SK-N-SH treated with all-trans-retinoic acid at 6 μM for 48 hours (cell line): ENCODE results near the gene PCBP1.

ENCODE experiments used
- ARNTL ChIP-seq: fragments of 450-650 bp; formaldehyde crosslinking; IDR thresholded peaks from 2 replicates; pipeline ENCODE4 v1.5.0; 2020; ENCODE audit warnings: low read depth, mild to moderate bottlenecking, moderate library complexity, borderline replicate concordance
- BACH2 ChIP-seq: fragments of 250-450 bp; sonication (Bioruptor Pico); IDR thresholded peaks from 2 replicates; pipeline ENCODE4 v1.9.0; 2021; ENCODE audit warnings: mild to moderate bottlenecking, borderline replicate concordance
- CREB5 ChIP-seq: fragments of 250-450 bp; sonication (Bioruptor Pico); IDR thresholded peaks from 2 replicates; pipeline ENCODE4 v1.5.1; 2020; ENCODE audit warnings: low read depth, mild to moderate bottlenecking, moderate library complexity
- CSDC2 ChIP-seq: fragments of 250-450 bp; sonication (Bioruptor Pico); IDR thresholded peaks from 2 replicates; pipeline ENCODE4 v1.5.0; 2020; ENCODE audit warnings: mild to moderate bottlenecking, moderate library complexity
- GLIS3 ChIP-seq: fragments of 250-450 bp; sonication (Bioruptor Pico); IDR thresholded peaks from 2 replicates; pipeline ENCODE4 v1.5.0; 2020; ENCODE audit warnings: mild to moderate bottlenecking, moderate library complexity
- PATZ1 ChIP-seq: fragments of 250-450 bp; sonication (Bioruptor Pico); IDR thresholded peaks from 2 replicates; pipeline ENCODE4 v1.8.0; 2020; ENCODE audit warnings: mild to moderate bottlenecking, moderate library complexity, borderline replicate concordance
- POU6F1 ChIP-seq: fragments of 250-450 bp; sonication (Bioruptor Pico); IDR thresholded peaks from 2 replicates; pipeline ENCODE4 v1.8.0; 2021; ENCODE audit warnings: low read depth, mild to moderate bottlenecking, moderate library complexity, borderline replicate concordance
- RARB ChIP-seq: fragments of 250-450 bp; sonication (Bioruptor Pico); IDR thresholded peaks from 2 replicates; pipeline ENCODE4 v1.8.0; 2021; ENCODE audit warnings: mild to moderate bottlenecking, moderate library complexity
- TCF4 ChIP-seq: fragments of 250-450 bp; sonication (Bioruptor Pico); IDR thresholded peaks from 2 replicates; pipeline ENCODE4 v1.8.0; 2021; ENCODE audit warnings: mild to moderate bottlenecking, moderate library complexity, borderline replicate concordance
- ZFP3 ChIP-seq: fragments of 250-450 bp; sonication (Bioruptor Pico); IDR thresholded peaks from 2 replicates; pipeline ENCODE4 v1.5.0; 2020; ENCODE audit warnings: mild to moderate bottlenecking, moderate library complexity
- ZFP30 ChIP-seq: fragments of 450-650 bp; formaldehyde crosslinking; IDR thresholded peaks from 2 replicates; pipeline ENCODE4 v1.5.0; 2022; ENCODE audit warnings: mild to moderate bottlenecking, moderate library complexity
- ZNF70 ChIP-seq: fragments of 450-650 bp; formaldehyde crosslinking; IDR thresholded peaks from 2 replicates; pipeline ENCODE4 v1.5.0; 2020; ENCODE audit warnings: mild to moderate bottlenecking, moderate library complexity
- ZNF8 ChIP-seq: fragments of 450-650 bp; formaldehyde crosslinking; IDR thresholded peaks from 2 replicates; pipeline ENCODE4 v1.5.0; 2020; ENCODE audit warnings: mild to moderate bottlenecking, moderate library complexity
- TF ChIP-seq, protein P1 (sequence below): fragments of 250-450 bp; sonication (Bioruptor Pico); IDR thresholded peaks from 2 replicates; pipeline ENCODE4 v1.5.1; 2021; ENCODE audit warnings: mild to moderate bottlenecking, moderate library complexity

- no peak for TF ChIP-seq PATZ1 (CRISPR knock-in tag)
- TF ChIP-seq ZFP3: no peak
- TF ChIP-seq ARNTL: no peak
- no peak for TF ChIP-seq BACH2 (CRISPR knock-in tag)
- no peak for TF ChIP-seq CSDC2 (CRISPR knock-in tag)
- TF ChIP-seq ZNF8 (CRISPR knock-in tag): no peak
- TF ChIP-seq RARB: no peak
- TF ChIP-seq ZFP30 (CRISPR knock-in tag): no peak
- no peak for TF ChIP-seq CREB5
- no peak for TF ChIP-seq ZNF70 (CRISPR knock-in tag)
- TF ChIP-seq POU6F1 (CRISPR knock-in tag): no peak
- TF ChIP-seq GLIS3 (CRISPR knock-in tag): no peak
- TF ChIP-seq TCF4 (CRISPR knock-in tag): no peak
- TF ChIP-seq, protein P1, sequence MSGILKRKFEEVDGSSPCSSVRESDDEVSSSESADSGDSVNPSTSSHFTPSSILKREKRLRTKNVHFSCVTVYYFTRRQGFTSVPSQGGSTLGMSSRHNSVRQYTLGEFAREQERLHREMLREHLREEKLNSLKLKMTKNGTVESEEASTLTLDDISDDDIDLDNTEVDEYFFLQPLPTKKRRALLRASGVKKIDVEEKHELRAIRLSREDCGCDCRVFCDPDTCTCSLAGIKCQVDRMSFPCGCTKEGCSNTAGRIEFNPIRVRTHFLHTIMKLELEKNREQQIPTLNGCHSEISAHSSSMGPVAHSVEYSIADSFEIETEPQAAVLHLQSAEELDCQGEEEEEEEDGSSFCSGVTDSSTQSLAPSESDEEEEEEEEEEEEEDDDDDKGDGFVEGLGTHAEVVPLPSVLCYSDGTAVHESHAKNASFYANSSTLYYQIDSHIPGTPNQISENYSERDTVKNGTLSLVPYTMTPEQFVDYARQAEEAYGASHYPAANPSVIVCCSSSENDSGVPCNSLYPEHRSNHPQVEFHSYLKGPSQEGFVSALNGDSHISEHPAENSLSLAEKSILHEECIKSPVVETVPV (CRISPR knock-in tag): no peak
Measured at GRCh38 chr2:70085711-70086277, 1.5 kb upstream of the PCBP1 start.
